Peyer's patch (tissue), 4 donors: ENCODE results near the gene LCN10. TPM values are rescaled to one million over a fixed set of nuclear protein-coding genes. Genes with fewer than 3 reads are reported as not detected.

Source experiments
- DNase-seq, 3 donors: peaks; one replicate each; pipeline ENCODE4 v3.0.0-alpha.2; 2017 to 2019
- H3K27ac ChIP-seq, 4 donors: fragments of 200-600 bp; sonication (generic); one replicate each; pipeline ENCODE4 v1.5.1; 2016 to 2019
- H3K27me3 ChIP-seq, 2 donors: fragments of 200-600 bp; sonication (generic); one replicate each; pipeline ENCODE4 v1.5.1; 2019
- H3K36me3 ChIP-seq, 3 donors: fragments of 200-600 bp; sonication (generic); one replicate each; pipeline ENCODE4 v1.5.1; 2016 to 2019
- H3K4me1 ChIP-seq, 4 donors: fragments of 200-600 bp; sonication (generic); one replicate each; pipeline ENCODE4 v1.5.1; 2016 to 2019
- H3K4me3 ChIP-seq, 4 donors: fragments of 200-600 bp; sonication (generic); 1 replicate in 3 of 4; 2 replicates in 1 of 4; pipeline ENCODE4 v1.5.1; 2016 to 2019; ENCODE audit warnings: mild to moderate bottlenecking in 1 of 4
- H3K9me3 ChIP-seq, 4 donors: fragments of 200-600 bp; sonication (generic); one replicate each; pipeline ENCODE4 v1.5.1; 2016 to 2019; ENCODE audit warnings: mild to moderate bottlenecking in 1 of 4
- CTCF ChIP-seq, 6 experiments: fragments of 450-650 bp in 4 of 6; fragments of 200-600 bp in 2 of 6; sonication (generic) in 1 of 6; IDR thresholded peaks; one replicate each; pipeline ENCODE4 v1.5.1; 2017 to 2019; ENCODE audit warnings: antibody characterized with exemption in 6 of 6, mild to moderate bottlenecking in 3 of 6, moderate library complexity in 1 of 6
- POLR2A ChIP-seq, 2 donors: fragments of 450-650 bp; IDR thresholded peaks; one replicate each; pipeline ENCODE4 v1.5.1; 2017; ENCODE audit warnings: antibody characterized with exemption in 2 of 2, mild to moderate bottlenecking in 2 of 2, moderate library complexity in 2 of 2
- total RNA-seq, 4 donors: library from RNA; depleted of rRNA; stranded (reverse); fragments of >200 nt; gene quantifications; one replicate each; pipeline ENCODE4 v1.1.0, GENCODE V29; 2016

The LCN10 gene
- total RNA-seq, 4 donors from 2014 or later: 1.1 to 28.1 (median 4.4) TPM

DNA sequence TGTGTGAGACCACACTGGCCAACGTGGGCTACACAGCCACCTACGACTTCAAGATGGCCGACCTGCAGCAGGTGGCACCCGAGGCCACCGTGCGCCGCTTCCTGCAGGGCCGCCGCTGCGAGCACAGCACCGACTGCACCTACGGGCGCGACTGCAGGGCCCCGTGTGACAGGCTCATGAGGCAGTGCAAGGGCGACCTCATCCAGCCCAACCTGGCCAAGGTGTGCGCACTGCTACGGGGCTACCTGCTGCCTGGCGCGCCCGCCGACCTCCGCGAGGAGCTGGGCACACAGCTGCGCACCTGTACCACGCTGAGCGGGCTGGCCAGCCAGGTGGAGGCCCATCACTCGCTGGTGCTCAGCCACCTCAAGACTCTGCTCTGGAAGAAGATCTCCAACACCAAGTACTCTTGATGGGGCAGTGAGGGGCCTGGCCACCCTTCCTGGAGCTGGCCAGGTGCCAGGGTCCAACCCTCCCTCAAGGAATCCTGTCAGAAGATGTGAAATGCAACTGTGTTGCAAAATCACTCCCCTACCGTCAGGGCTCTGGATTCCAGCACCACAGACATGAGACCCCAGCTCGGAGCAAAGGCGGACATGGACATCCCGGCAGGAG is 19.3 kb downstream of the LCN10 start:
- H3K4me3 ChIP-seq: no peak overlapping the region
- TF ChIP-seq CTCF (IDR thresholded peaks at IDR 0.05) (no peak), POLR2A (IDR thresholded peaks at IDR 0.05) (no peak)
- no peaks in the 10 kb centered on the region for H3K27me3 ChIP-seq

GRCh38 chr9:136722969-136723356 is 19.8 kb downstream of the LCN10 start:
- no peak for DNase-seq
- H3K4me1 ChIP-seq: peaks cover 3 to 51% (median 24%) of the 10 kb centered on the region in 4 donors
- H3K36me3 ChIP-seq: peaks cover 0 to 52% (median 0%) of the 10 kb centered on the region in 3 donors
- no peak overlapping the region for H3K27ac ChIP-seq
- H3K4me3 ChIP-seq: no peak overlapping the region
- H3K27me3 ChIP-seq: no peaks in the 10 kb centered on the region
- TF ChIP-seq CTCF (IDR thresholded peaks at IDR 0.05): no peak
- no peak for TF ChIP-seq POLR2A (IDR thresholded peaks at IDR 0.05)
- no peaks in the 10 kb centered on the region for H3K9me3 ChIP-seq

More for the DNA sequence above, 19.3 kb downstream of the LCN10 start:
- Histone ChIP-seq H3K36me3 (peaks cover 0 to 52% (median 0%) of the 10 kb centered on the region in 3 donors), H3K27ac (no peak overlapping the region), H3K9me3 (no peaks in the 10 kb centered on the region), H3K4me1 (peaks cover 3 to 48% (median 25%) of the 10 kb centered on the region in 4 donors)
- DNase-seq: no peak

- Histone ChIP-seq H3K36me3 (peaks cover 0 to 52% (median 0%) of the 10 kb centered on the region in 3 donors), H3K4me3 (no peak overlapping the region), H3K27ac (no peak overlapping the region), H3K4me1 (peaks cover 3 to 51% (median 24%) of the 10 kb centered on the region in 4 donors), H3K27me3 (no peaks in the 10 kb centered on the region), H3K9me3 (no peaks in the 10 kb centered on the region)
- no peak for TF ChIP-seq POLR2A (IDR thresholded peaks at IDR 0.05)
- TF ChIP-seq CTCF (IDR thresholded peaks at IDR 0.05): no peak
- DNase-seq: no peak
Observed at GRCh38 chr9:136722093-136722968, 20.4 kb downstream of the LCN10 start.

DNA sequence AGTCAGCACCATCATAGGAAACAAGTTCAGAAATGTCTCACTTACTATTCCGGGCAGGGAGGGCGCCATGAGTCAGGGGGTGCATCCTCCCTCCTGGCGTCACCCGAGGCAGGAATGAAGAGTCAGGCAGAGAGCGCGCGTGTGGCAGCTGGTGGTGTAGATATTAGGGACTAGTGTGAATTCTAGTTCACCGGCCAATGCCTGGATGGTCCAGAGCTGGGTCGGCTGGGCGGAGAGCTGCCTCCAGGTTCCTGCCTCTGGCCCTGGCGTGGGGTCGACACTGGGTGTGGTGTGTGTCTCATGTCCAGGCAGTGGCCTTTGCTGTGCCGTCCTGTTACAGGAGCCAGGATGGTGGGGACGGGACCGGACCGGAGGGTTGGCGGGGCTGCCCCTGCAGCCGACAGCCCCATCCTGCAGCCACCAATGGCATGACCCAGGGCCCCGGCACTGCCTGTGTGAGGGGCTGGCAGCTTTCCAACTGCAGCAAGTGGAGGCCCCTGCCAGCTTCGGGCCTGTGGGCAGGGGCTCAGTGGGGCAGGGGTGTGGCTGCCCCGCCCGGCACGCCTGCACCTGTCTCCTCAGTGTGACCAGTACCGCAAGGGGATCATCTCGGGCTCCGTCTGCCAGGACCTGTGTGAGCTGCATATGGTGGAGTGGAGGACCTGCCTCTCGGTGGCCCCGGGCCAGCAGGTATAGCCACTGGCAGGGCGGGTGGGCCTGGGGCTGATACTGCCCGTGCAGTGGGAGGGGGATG is 21.2 kb downstream of the LCN10 start:
- no peaks in the 10 kb centered on the region for H3K9me3 ChIP-seq
- no peak overlapping the region for H3K4me3 ChIP-seq
- no peak for TF ChIP-seq CTCF (IDR thresholded peaks at IDR 0.05)
- no peak for TF ChIP-seq POLR2A (IDR thresholded peaks at IDR 0.05)
- peaks cover 3 to 44% (median 20%) of the 10 kb centered on the region in 4 donors for H3K4me1 ChIP-seq
- H3K27ac ChIP-seq: no peak overlapping the region
- DNase-seq: peak in 1 of 3 donors; percentile 48
- no peaks in the 10 kb centered on the region for H3K27me3 ChIP-seq
- peaks cover 0 to 52% (median 0%) of the 10 kb centered on the region in 3 donors for H3K36me3 ChIP-seq

- Histone ChIP-seq H3K27me3 (no peaks in the 10 kb centered on the region), H3K9me3 (no peaks in the 10 kb centered on the region), H3K4me1 (peaks cover 3 to 38% (median 15%) of the 10 kb centered on the region in 4 donors), H3K4me3 (no peak overlapping the region), H3K27ac (peak overlapping the region in 2 of 4 donors; percentile 6 to 16), H3K36me3 (peaks cover 0 to 48% (median 0%) of the 10 kb centered on the region in 3 donors)
- no peak for TF ChIP-seq CTCF (IDR thresholded peaks at IDR 0.05)
- no peak for TF ChIP-seq POLR2A (IDR thresholded peaks at IDR 0.05)
- DNase-seq: no peak
Observed at GRCh38 chr9:136720898-136721338, 21.8 kb downstream of the LCN10 start.
